ENCODE data around the gene CEP43. TPM values are rescaled to one million over a fixed set of nuclear protein-coding genes. Genes with fewer than 3 reads are reported as not detected.
A peak's percentile ranks its signal among the peaks of the same experiment; 100 is the strongest.

CEP43 gene
- total RNA-seq (2014; rRNA removed; shearing (Covaris generic)), result 41.4 and 54.5 TPM in 2 replicates

GRCh38 chr6:166999145-166999883 is at the start of gene CEP43:
CEP43 (plus strand) TSS chr6:166999397; CDS start chr6:166999413, 16 bp downstream.
- DNase-seq (ENCODE audit: low read depth), result peak; percentile 94

- no peak for DNase-seq (ENCODE audit: low read depth)
Observed at GRCh38 chr6:166949528-166950442, 49.4 kb upstream of the CEP43 start.

GRCh38 chr6:166950443-166950821 is 48.8 kb upstream of the CEP43 start:
- no peak for DNase-seq (ENCODE audit: low read depth)

GRCh38 chr6:166950892-166951669 is 48.1 kb upstream of the CEP43 start:
- DNase-seq (ENCODE audit: low read depth), result peak; percentile 72

GRCh38 chr6:166951670-166952060 is 47.5 kb upstream of the CEP43 start:
- no peak for DNase-seq (ENCODE audit: low read depth)

- no peak for DNase-seq (ENCODE audit: low read depth)
Observed at GRCh38 chr6:166952121-166952520, 47.1 kb upstream of the CEP43 start.

- DNase-seq (ENCODE audit: low read depth), result no peak
Observed at GRCh38 chr6:166952567-166953486, 46.4 kb upstream of the CEP43 start.

- DNase-seq (ENCODE audit: low read depth), result no peak
Observed at GRCh38 chr6:166954118-166954713, 45.0 kb upstream of the CEP43 start.

GRCh38 chr6:166955121-166955864 is 43.9 kb upstream of the CEP43 start:
- DNase-seq (ENCODE audit: low read depth), result peak; percentile 3

GRCh38 chr6:166955865-166956443 is 43.2 kb upstream of the CEP43 start:
- DNase-seq (ENCODE audit: low read depth), result peak; percentile 33

GRCh38 chr6:166956444-166957086 is 42.6 kb upstream of the CEP43 start, which contains the start of gene RNASET2:
RNASET2 (minus strand) TSS chr6:166956550; CDS start chr6:166956182, 368 bp downstream.
- peak; percentile 85 for DNase-seq (ENCODE audit: low read depth)

- DNase-seq (ENCODE audit: low read depth), result peak; percentile 25
Observed at GRCh38 chr6:166957087-166957804, 42.0 kb upstream of the CEP43 start.

GRCh38 chr6:166957805-166958076 is 41.5 kb upstream of the CEP43 start:
- DNase-seq (ENCODE audit: low read depth), result no peak

GRCh38 chr6:166958926-166959861 is 40.0 kb upstream of the CEP43 start:
- no peak for DNase-seq (ENCODE audit: low read depth)

GRCh38 chr6:166959911-166960608 is 39.1 kb upstream of the CEP43 start:
- no peak for DNase-seq (ENCODE audit: low read depth)

GRCh38 chr6:166960609-166960978 is 38.6 kb upstream of the CEP43 start:
- no peak for DNase-seq (ENCODE audit: low read depth)

GRCh38 chr6:166966268-166966667 is 32.9 kb upstream of the CEP43 start:
- DNase-seq (ENCODE audit: low read depth), result no peak

Measured in RPMI7951 (cell line).